Mesenchymal stem cell (in vitro differentiated cells and primary cell): ENCODE results near the gene SCN4B.

ENCODE experiments used
- DNase-seq: peaks from one replicate; pipeline ENCODE4 v3.0.0-alpha.2; 2013
- H2AFZ ChIP-seq: one replicate; pipeline ENCODE4 v1.6.1; 2013; ENCODE audit warnings: low read depth, mild to moderate bottlenecking, control low read depth, inconsistent platforms, low read length, moderate library complexity
- H2AK5ac ChIP-seq: 2 replicates; pipeline ENCODE4 v1.6.1; 2013; ENCODE audit warnings: low read length, moderate library complexity, mild to moderate bottlenecking, inconsistent platforms; ENCODE audit not compliant: severe bottlenecking
- H2BK120ac ChIP-seq: one replicate; pipeline ENCODE4 v1.6.1; 2013; ENCODE audit warnings: low read depth, mild to moderate bottlenecking, inconsistent platforms, low read length, moderate library complexity
- H2BK12ac ChIP-seq, 2 experiments: one replicate each; pipeline ENCODE4 v1.6.1; 2013; ENCODE audit warnings: inconsistent platforms in 2 of 2, low read length in 2 of 2, mild to moderate bottlenecking in 2 of 2, moderate library complexity in 2 of 2, control low read depth in 1 of 2
- H2BK15ac ChIP-seq: one replicate; pipeline ENCODE4 v1.6.1; 2013; ENCODE audit warnings: mild to moderate bottlenecking, low read depth, inconsistent platforms; ENCODE audit not compliant: poor library complexity, severe bottlenecking
- H2BK5ac ChIP-seq: 2 replicates; pipeline ENCODE4 v1.6.1; 2013; ENCODE audit warnings: low read depth, mild to moderate bottlenecking, low read length, control low read depth, inconsistent platforms; ENCODE audit not compliant: poor library complexity, severe bottlenecking
- H3K14ac ChIP-seq, 2 experiments: one replicate each; pipeline ENCODE4 v1.6.1; 2013; ENCODE audit warnings: inconsistent platforms in 2 of 2, low read length in 2 of 2, control low read depth in 1 of 2, mild to moderate bottlenecking in 1 of 2, moderate library complexity in 1 of 2
- H3K18ac ChIP-seq, 2 experiments: one replicate each; pipeline ENCODE4 v1.6.1; 2013; ENCODE audit warnings: inconsistent platforms in 2 of 2, low read length in 2 of 2, control low read depth in 1 of 2, low read depth in 1 of 2, mild to moderate bottlenecking in 1 of 2
- H3K23ac ChIP-seq, 2 experiments: one replicate each; pipeline ENCODE4 v1.6.1; 2013; ENCODE audit warnings: inconsistent platforms in 2 of 2, low read length in 2 of 2, mild to moderate bottlenecking in 2 of 2, moderate library complexity in 2 of 2, control low read depth in 1 of 2
- H3K27ac ChIP-seq: 2 replicates; pipeline ENCODE4 v1.5.1; 2013; ENCODE audit warnings: mild to moderate bottlenecking, moderate library complexity, low read length, control low read depth, inconsistent platforms; ENCODE audit not compliant: poor library complexity, severe bottlenecking
- H3K27me3 ChIP-seq, 2 experiments: 2 replicates each; pipeline versions ENCODE4 v1.6.1 to v1.7.0; 2013; ENCODE audit warnings: low read length in 2 of 2, mild to moderate bottlenecking in 2 of 2, moderate library complexity in 2 of 2, control low read depth in 1 of 2, inconsistent platforms in 1 of 2; ENCODE audit not compliant: control insufficient read depth in 1 of 2, insufficient read depth in 1 of 2
- H3K36me3 ChIP-seq, 2 experiments: 2 replicates each; pipeline versions ENCODE4 v1.6.1 to v1.7.0; 2013; ENCODE audit warnings: low read length in 2 of 2, control low read depth in 1 of 2, inconsistent platforms in 1 of 2, low read depth in 1 of 2, mild to moderate bottlenecking in 1 of 2; ENCODE audit not compliant: insufficient read depth in 2 of 2, control insufficient read depth in 1 of 2
- H3K4ac ChIP-seq, 2 experiments: one replicate each; pipeline ENCODE4 v1.6.1; 2013; ENCODE audit warnings: inconsistent platforms in 2 of 2, low read length in 2 of 2, mild to moderate bottlenecking in 2 of 2, moderate library complexity in 2 of 2, control low read depth in 1 of 2, low read depth in 1 of 2
- H3K4me1 ChIP-seq: 2 replicates; pipeline ENCODE4 v1.6.1; 2013; ENCODE audit warnings: low read depth, low read length, control low read depth; ENCODE audit not compliant: control insufficient read depth, insufficient read depth
- H3K4me2 ChIP-seq: 2 replicates; pipeline ENCODE4 v1.6.1; 2013; ENCODE audit warnings: low read length, mild to moderate bottlenecking, inconsistent platforms; ENCODE audit not compliant: poor library complexity, severe bottlenecking
- H3K4me3 ChIP-seq, 2 experiments: 2 replicates each; pipeline versions ENCODE4 v1.5.1 to v1.7.0; 2013; ENCODE audit warnings: low read length in 2 of 2, mild to moderate bottlenecking in 2 of 2, control low read depth in 1 of 2, low read depth in 1 of 2; ENCODE audit not compliant: insufficient read depth in 1 of 2
- H3K79me1 ChIP-seq: replicated peaks from 2 replicates; pipeline ENCODE4 v1.6.1; 2013; ENCODE audit warnings: mild to moderate bottlenecking, control low read depth, low read length, inconsistent platforms; ENCODE audit not compliant: poor library complexity, severe bottlenecking
- H3K9ac ChIP-seq: 2 replicates; pipeline ENCODE4 v1.7.0; 2013; ENCODE audit warnings: mild to moderate bottlenecking, low read length, moderate library complexity
- H3K9me3 ChIP-seq: 2 replicates; pipeline ENCODE4 v1.7.0; 2013; ENCODE audit warnings: mild to moderate bottlenecking, low read length; ENCODE audit not compliant: control insufficient read depth
- H4K8ac ChIP-seq: one replicate; pipeline ENCODE4 v1.6.1; 2013; ENCODE audit warnings: inconsistent platforms, mild to moderate bottlenecking, low read length, moderate library complexity
- H4K91ac ChIP-seq: one replicate; pipeline ENCODE4 v1.6.1; 2013; ENCODE audit warnings: mild to moderate bottlenecking, low read length, inconsistent platforms
- WGBS: methylation state at CpG from one replicate; pipeline ENCODE4 v1.1.7; 2013; ENCODE audit warnings: mixed read lengths; 5-methylcytosine and 5-hydroxymethylcytosine counted together

The SCN4B gene

DNA sequence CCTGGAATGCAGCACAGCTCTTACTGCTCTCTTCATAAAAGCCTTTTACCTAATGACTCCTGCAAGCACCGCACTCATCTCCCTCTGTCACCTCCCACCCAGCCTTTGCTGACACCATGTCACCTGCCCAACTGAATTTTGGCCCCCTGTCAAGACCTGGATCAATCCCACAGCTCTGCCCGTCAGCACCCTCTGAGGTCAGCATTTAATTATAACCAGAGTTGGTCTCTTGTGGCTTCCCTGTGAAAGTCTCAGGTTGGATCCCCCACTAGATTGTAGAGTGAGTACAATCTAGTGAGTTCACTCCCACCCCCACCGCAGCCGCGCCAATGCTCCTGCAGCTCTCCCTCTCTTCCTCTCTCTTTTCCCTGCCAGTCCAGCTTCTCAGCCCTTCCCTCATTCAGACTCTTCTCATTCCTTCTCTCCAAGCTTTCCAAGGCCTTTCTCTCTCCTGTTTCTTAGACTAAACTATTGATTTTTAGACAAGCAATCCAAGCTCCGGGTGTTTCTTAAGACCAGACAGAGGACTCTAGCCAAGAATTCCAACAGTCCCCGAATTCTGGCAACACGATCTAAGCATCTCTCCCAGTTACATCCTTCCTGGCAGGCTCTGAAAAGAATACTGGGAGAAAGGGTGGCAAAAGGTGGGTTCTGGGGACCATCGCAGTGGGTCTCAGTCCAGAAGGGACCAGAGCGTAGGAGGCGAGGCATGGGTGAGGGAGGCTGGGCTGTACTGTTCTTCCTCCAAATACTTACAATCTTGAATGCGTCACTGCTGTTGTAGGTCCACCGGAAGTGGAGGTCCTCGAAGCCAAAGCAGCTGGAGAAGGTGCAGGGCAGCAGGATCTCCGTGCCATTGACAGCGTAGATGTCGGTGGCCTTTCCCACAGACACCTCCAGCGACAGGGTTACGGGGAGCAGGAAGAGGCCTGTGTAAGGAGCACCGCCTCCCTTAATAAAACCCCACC, 8.0 kb downstream of the SCN4B start:
- Histone ChIP-seq H3K36me3 (no peaks in the 10 kb centered on the region), H3K27ac (no peak overlapping the region), H2AK5ac (no peak overlapping the region), H2BK15ac (no peak overlapping the region), H2BK12ac (no peak overlapping the region), H3K4me3 (no peak overlapping the region), H3K4ac (peak overlapping the region in 1 of 2 experiments; percentile 49), H4K91ac (no peak overlapping the region), H3K4me1 (peaks cover 7% of the 10 kb centered on the region), H2AFZ (no peak overlapping the region), H3K23ac (no peak overlapping the region), H3K79me1 (no peaks in the 10 kb centered on the region), H4K8ac (no peak overlapping the region), H3K27me3 (peaks cover 89 to 98% of the 10 kb centered on the region in 2 experiments), H3K14ac (no peak overlapping the region), H3K18ac (no peak overlapping the region), H2BK5ac (no peak overlapping the region), H3K4me2 (no peak overlapping the region), H3K9me3 (no peaks in the 10 kb centered on the region), H3K9ac (no peak overlapping the region), H2BK120ac (no peak overlapping the region)
- no peak for DNase-seq
- WGBS: 65% methylated on average over 16 of the region's 20 CpGs

DNA sequence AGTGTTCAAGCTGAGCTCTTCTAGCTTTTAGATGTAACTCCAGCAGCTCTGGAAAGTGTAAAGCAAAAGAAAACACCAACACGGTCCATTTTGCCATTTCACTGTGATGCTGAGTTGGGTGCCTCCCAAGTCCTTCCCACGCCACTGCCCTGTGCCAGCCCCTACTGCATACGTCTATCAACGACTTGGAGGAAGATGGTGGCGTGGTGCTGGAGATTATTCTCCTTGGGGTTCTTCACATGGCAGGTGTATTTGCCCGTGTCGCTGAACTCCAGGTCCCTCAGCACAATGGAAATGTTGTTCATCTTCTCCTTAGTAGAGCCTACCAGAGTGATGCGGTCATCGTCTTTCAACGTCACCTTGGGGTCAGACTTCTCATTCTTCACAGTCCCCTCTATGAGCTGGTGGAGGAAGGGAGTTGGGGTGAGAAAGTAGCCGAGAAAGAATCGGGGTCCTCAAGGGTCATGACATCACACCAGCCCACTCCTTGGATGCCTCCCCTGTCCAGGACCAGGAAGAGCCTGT, 8.9 kb downstream of the SCN4B start:
- Histone ChIP-seq H2BK15ac (no peak overlapping the region), H4K8ac (no peak overlapping the region), H2BK120ac (no peak overlapping the region), H4K91ac (no peak overlapping the region), H2AK5ac (no peak overlapping the region), H2AFZ (no peak overlapping the region), H3K14ac (no peak overlapping the region), H3K9ac (no peak overlapping the region), H3K18ac (no peak overlapping the region), H3K27ac (no peak overlapping the region), H3K4me3 (no peak overlapping the region), H3K9me3 (no peaks in the 10 kb centered on the region), H3K4me2 (no peak overlapping the region), H3K4me1 (peaks cover 7% of the 10 kb centered on the region), H3K23ac (no peak overlapping the region), H3K27me3 (peaks cover 89 to 98% of the 10 kb centered on the region in 2 experiments), H3K36me3 (no peaks in the 10 kb centered on the region), H3K79me1 (no peaks in the 10 kb centered on the region), H3K4ac (peak overlapping the region in 1 of 2 experiments; percentile 49), H2BK12ac (no peak overlapping the region), H2BK5ac (no peak overlapping the region)
- DNase-seq: no peak
- WGBS: 85% methylated on average over 9 of the region's 12 CpGs

DNA sequence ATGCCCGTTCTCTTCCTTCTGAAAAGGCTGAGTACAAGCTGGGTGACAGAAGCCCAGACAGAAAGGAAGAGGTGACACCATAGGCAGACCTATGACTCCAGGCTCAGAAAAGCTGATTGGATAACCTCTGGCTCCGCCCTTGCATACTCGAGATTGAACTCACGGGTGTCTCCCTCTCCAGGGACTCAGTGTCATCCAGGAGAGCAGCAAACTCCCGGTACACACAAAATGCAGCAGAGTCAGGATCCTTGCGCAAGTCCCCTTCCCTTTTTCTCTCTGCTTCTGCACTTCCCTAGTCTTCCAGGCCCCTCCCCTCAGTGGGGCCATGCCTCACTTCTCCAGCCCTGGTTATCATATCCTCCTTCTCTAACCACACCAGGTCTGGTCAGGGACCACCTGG, 9.8 kb downstream of the SCN4B start:
- Histone ChIP-seq H2BK12ac (no peak overlapping the region), H3K9ac (no peak overlapping the region), H3K4me1 (peaks cover 7% of the 10 kb centered on the region), H3K27me3 (peaks cover 87 to 98% of the 10 kb centered on the region in 2 experiments), H3K4me3 (no peak overlapping the region), H2BK120ac (no peak overlapping the region), H3K4me2 (no peak overlapping the region), H2BK5ac (no peak overlapping the region), H2BK15ac (no peak overlapping the region), H3K23ac (no peak overlapping the region), H4K91ac (no peak overlapping the region), H4K8ac (no peak overlapping the region), H3K36me3 (no peaks in the 10 kb centered on the region), H2AK5ac (no peak overlapping the region), H3K27ac (no peak overlapping the region), H3K18ac (no peak overlapping the region), H3K79me1 (no peaks in the 10 kb centered on the region), H2AFZ (no peak overlapping the region), H3K4ac (no peak overlapping the region), H3K14ac (no peak overlapping the region), H3K9me3 (no peaks in the 10 kb centered on the region)
- no peak for DNase-seq
- WGBS: 42% methylated on average over 6 of the region's 6 CpGs

DNA sequence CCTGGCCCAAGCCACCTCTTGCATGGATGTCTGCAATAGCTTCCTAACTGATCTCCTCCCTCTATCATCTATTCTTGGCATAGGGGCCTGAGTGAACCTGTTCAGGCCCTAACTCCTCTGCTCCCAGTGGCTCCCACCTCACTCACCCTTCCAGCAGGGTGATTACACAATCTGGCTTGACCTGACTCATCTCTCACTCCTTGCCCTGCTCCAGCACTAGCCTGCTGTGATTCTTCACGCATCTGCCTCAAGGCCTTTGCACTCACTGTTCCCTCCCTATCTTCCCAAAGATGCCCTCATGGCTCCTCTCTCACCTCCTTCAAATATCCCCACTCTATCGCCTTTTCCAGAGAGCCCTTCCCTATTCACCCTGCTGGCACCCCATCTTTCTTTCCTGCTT, 10.5 kb downstream of the SCN4B start:
- no peaks in the 10 kb centered on the region for H3K79me1 ChIP-seq
- H3K4me3 ChIP-seq: no peak overlapping the region

More for the DNA sequence above, 10.5 kb downstream of the SCN4B start:
- no peak overlapping the region for H3K27ac ChIP-seq
- no peak overlapping the region for H3K4ac ChIP-seq
- no peak overlapping the region for H3K23ac ChIP-seq
- peaks cover 84 to 96% of the 10 kb centered on the region in 2 experiments for H3K27me3 ChIP-seq
- WGBS: 47% methylated on average over 2 of the region's 2 CpGs
- DNase-seq: peak; percentile 7
- no peak overlapping the region for H3K14ac ChIP-seq
- no peak overlapping the region for H3K18ac ChIP-seq
- H3K9me3 ChIP-seq: no peaks in the 10 kb centered on the region
- H3K36me3 ChIP-seq: no peaks in the 10 kb centered on the region
- peaks cover 7% of the 10 kb centered on the region for H3K4me1 ChIP-seq
- no peak overlapping the region for H2BK5ac ChIP-seq
- H2BK120ac ChIP-seq: no peak overlapping the region
- no peak overlapping the region for H3K4me2 ChIP-seq
- no peak overlapping the region for H2BK12ac ChIP-seq
- H2AK5ac ChIP-seq: no peak overlapping the region
- no peak overlapping the region for H4K91ac ChIP-seq
- no peak overlapping the region for H4K8ac ChIP-seq
- no peak overlapping the region for H2BK15ac ChIP-seq
- H2AFZ ChIP-seq: no peak overlapping the region
- H3K9ac ChIP-seq: no peak overlapping the region
